Measurements from ENCODE around the gene GNB1L.

DNA sequence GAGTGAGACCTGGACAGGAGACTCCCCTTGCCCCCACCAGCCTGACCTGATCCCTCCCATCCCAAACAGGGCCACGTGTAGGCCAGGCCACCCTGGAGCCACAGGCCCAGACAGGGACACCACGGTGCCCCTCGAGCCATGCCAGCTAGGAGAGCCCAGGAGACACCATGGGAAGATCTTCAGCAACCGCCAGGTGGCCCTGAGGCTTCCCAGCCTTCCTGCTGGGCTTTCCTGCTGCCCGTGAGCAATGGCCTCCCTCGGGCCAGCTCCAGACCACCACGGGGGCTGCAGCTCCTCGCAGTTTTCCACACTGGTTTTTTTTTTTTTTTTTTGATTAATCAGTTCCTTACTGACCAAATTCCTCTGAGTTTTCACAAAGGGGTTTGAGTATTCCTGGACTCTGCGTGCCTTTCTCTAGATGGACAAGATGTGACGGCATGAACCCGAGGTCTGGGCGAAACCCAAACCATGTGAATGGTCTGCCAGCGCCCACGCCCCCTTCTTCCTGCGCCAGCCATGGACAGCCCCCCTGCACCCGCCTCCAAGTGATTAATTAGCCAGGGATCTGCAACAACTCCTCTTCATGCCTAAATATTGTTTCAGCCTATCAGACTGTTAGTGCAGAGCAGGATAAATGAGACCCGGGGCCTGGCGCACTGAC is 53.2 kb downstream of the GNB1L start:
- TF ChIP-seq, protein P1, sequence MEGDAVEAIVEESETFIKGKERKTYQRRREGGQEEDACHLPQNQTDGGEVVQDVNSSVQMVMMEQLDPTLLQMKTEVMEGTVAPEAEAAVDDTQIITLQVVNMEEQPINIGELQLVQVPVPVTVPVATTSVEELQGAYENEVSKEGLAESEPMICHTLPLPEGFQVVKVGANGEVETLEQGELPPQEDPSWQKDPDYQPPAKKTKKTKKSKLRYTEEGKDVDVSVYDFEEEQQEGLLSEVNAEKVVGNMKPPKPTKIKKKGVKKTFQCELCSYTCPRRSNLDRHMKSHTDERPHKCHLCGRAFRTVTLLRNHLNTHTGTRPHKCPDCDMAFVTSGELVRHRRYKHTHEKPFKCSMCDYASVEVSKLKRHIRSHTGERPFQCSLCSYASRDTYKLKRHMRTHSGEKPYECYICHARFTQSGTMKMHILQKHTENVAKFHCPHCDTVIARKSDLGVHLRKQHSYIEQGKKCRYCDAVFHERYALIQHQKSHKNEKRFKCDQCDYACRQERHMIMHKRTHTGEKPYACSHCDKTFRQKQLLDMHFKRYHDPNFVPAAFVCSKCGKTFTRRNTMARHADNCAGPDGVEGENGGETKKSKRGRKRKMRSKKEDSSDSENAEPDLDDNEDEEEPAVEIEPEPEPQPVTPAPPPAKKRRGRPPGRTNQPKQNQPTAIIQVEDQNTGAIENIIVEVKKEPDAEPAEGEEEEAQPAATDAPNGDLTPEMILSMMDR (IDR thresholded peaks at IDR 0.05): no peak
- TF ChIP-seq EZH2phosphoT487 (IDR thresholded peaks at IDR 0.05) (no peak), EZH2 (IDR thresholded peaks at IDR 0.05) (no peak)

Data from neural progenitor cell (in vitro differentiated cells).